HepG2 (cell line): ENCODE data around the gene WDR73. TPM values are rescaled to one million over a fixed set of nuclear protein-coding genes. Genes with fewer than 3 reads are reported as not detected.
A peak's percentile ranks its signal among the peaks of the same experiment; 100 is the strongest.

ENCODE experiments used
- AKAP8 ChIP-seq: sonication (generic); formaldehyde crosslinking; IDR thresholded peaks from 2 replicates; pipeline ENCODE4 v1.5.1; 2020; ENCODE audit warnings: mild to moderate bottlenecking, missing genetic modification reagents
- BRF2 ChIP-seq: sonication (generic); formaldehyde crosslinking; IDR thresholded peaks from 2 replicates; pipeline ENCODE4 v1.8.1; 2022; ENCODE audit warnings: mild to moderate bottlenecking, missing genetic modification reagents
- CBX1 ChIP-seq: IDR thresholded peaks from one replicate; pipeline ENCODE4 v1.6.1; 2016; ENCODE audit warnings: antibody characterized with exemption, low read depth
- GTF3A ChIP-seq: sonication (generic); formaldehyde crosslinking; conservative IDR thresholded peaks from 2 replicates; pipeline ENCODE4 v1.4.0; 2020; ENCODE audit warnings: mild to moderate bottlenecking, missing genetic modification reagents
- KDM1A ChIP-seq: IDR thresholded peaks from 2 replicates; pipeline ENCODE4 v1.6.1; 2016; ENCODE audit warnings: missing compliant biosample characterization
- PAF1 ChIP-seq: IDR thresholded peaks from 2 replicates; pipeline ENCODE4 v1.6.1; 2016; ENCODE audit warnings: missing genetic modification reagents, missing compliant biosample characterization
- RAD21 ChIP-seq: fragments of 450-650 bp; formaldehyde crosslinking; IDR thresholded peaks from 2 replicates; pipeline ENCODE4 v1.5.0; 2020; ENCODE audit warnings: mild to moderate bottlenecking
- RNF2 ChIP-seq: fragments of 450-650 bp; conservative IDR thresholded peaks from 2 replicates; pipeline ENCODE4 v1.6.1; 2016; ENCODE audit warnings: low read depth
- SMAD1 ChIP-seq: sonication (generic); formaldehyde crosslinking; IDR thresholded peaks from 2 replicates; pipeline ENCODE4 v1.4.0; 2020; ENCODE audit warnings: missing genetic modification reagents, low read depth, mild to moderate bottlenecking, borderline replicate concordance
- SNAI1 ChIP-seq: sonication (generic); formaldehyde crosslinking; IDR thresholded peaks from 2 replicates; pipeline ENCODE4 v1.5.0; 2020; ENCODE audit warnings: mild to moderate bottlenecking, missing genetic modification reagents, borderline replicate concordance
- TARDBP ChIP-seq: sonication (generic); formaldehyde crosslinking; IDR thresholded peaks from 2 replicates; pipeline ENCODE4 v1.8.0; 2022; ENCODE audit warnings: mild to moderate bottlenecking, missing genetic modification reagents
- TOE1 ChIP-seq: sonication (generic); formaldehyde crosslinking; IDR thresholded peaks from 2 replicates; pipeline ENCODE4 v1.4.0; 2020; ENCODE audit warnings: mild to moderate bottlenecking, missing genetic modification reagents
- TSC22D2 ChIP-seq: sonication (generic); formaldehyde crosslinking; IDR thresholded peaks from 2 replicates; pipeline ENCODE4 v1.5.1; 2020; ENCODE audit warnings: missing genetic modification reagents, mild to moderate bottlenecking, borderline replicate concordance
- ZBTB37 ChIP-seq: sonication (generic); formaldehyde crosslinking; IDR thresholded peaks from 2 replicates; pipeline ENCODE4 v1.4.0; 2020; ENCODE audit warnings: mild to moderate bottlenecking, missing genetic modification reagents
- ZNF256 ChIP-seq: sonication (generic); formaldehyde crosslinking; conservative IDR thresholded peaks from 2 replicates; pipeline ENCODE4 v1.4.0; 2020; ENCODE audit warnings: missing genetic modification reagents
- ZNF367 ChIP-seq: sonication (generic); formaldehyde crosslinking; IDR thresholded peaks from 2 replicates; pipeline ENCODE4 v1.4.0; 2020; ENCODE audit warnings: missing genetic modification reagents, borderline replicate concordance
- ZNF772 ChIP-seq: sonication (generic); formaldehyde crosslinking; IDR thresholded peaks from 2 replicates; pipeline ENCODE4 v1.5.0; 2020; ENCODE audit warnings: mild to moderate bottlenecking, missing genetic modification reagents
- ZNF790 ChIP-seq: sonication (generic); formaldehyde crosslinking; IDR thresholded peaks from 2 replicates; pipeline ENCODE4 v1.8.0; 2022; ENCODE audit warnings: missing genetic modification reagents, mild to moderate bottlenecking, borderline replicate concordance
- polyA plus RNA-seq, 8 experiments: library from polyadenylated mRNA; depleted of rRNA in 3 of 8; stranded (reverse) in 7 of 8; unstranded in 1 of 8; fragments of >200 nt; fragmentation: Illumina TruSeq in 4 of 8; extraction: Trizol in 4 of 8; gene quantifications; 2 replicates each; pipeline versions ENCODE4 v1.2.1 to v1.2.3, GENCODE V29; 2011 to 2016; ENCODE audit warnings: low read depth in 4 of 8, missing spikeins in 1 of 8, mixed read lengths in 1 of 8; ENCODE audit not compliant: insufficient read depth in 1 of 8
- total RNA-seq, 5 experiments: library from RNA; depleted of rRNA; stranded (reverse); fragments of >200 nt; fragmentation: Illumina TruSeq; extraction: Trizol; gene quantifications; 2 replicates each; pipeline ENCODE4 v1.2.3, GENCODE V29; 2016; ENCODE audit warnings: low read depth in 1 of 5
- TF ChIP-seq, protein P1 (sequence below): sonication (generic); formaldehyde crosslinking; IDR thresholded peaks from 2 replicates; pipeline ENCODE4 v1.4.0; 2020; ENCODE audit warnings: missing genetic modification reagents
- TF ChIP-seq, protein P2 (sequence below): sonication (generic); formaldehyde crosslinking; IDR thresholded peaks from 2 replicates; pipeline ENCODE4 v1.5.1; 2020; ENCODE audit warnings: mild to moderate bottlenecking, missing genetic modification reagents, moderate library complexity
- TF ChIP-seq, protein P3 (sequence below): sonication (generic); formaldehyde crosslinking; IDR thresholded peaks from 2 replicates; pipeline ENCODE4 v1.8.1; 2023; ENCODE audit warnings: mild to moderate bottlenecking, missing genetic modification reagents, borderline replicate concordance
- TF ChIP-seq, protein P4 (sequence below): IDR thresholded peaks from 2 replicates; pipeline ENCODE4 v1.6.1; 2016

WDR73 gene
- total and polyA plus RNA-seq, 2 of the 13 experiments (the other 11 are each of a cell fraction or from before 2014, with no cell fraction given): 20.0 to 35.5 TPM

- TF ChIP-seq, protein P1, sequence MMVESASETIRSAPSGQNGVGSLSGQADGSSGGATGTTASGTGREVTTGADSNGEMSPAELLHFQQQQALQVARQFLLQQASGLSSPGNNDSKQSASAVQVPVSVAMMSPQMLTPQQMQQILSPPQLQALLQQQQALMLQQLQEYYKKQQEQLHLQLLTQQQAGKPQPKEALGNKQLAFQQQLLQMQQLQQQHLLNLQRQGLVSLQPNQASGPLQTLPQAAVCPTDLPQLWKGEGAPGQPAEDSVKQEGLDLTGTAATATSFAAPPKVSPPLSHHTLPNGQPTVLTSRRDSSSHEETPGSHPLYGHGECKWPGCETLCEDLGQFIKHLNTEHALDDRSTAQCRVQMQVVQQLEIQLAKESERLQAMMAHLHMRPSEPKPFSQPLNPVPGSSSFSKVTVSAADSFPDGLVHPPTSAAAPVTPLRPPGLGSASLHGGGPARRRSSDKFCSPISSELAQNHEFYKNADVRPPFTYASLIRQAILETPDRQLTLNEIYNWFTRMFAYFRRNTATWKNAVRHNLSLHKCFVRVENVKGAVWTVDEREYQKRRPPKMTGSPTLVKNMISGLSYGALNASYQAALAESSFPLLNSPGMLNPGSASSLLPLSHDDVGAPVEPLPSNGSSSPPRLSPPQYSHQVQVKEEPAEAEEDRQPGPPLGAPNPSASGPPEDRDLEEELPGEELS (CRISPR knock-in tag): peak; percentile 29; the same call in 1 of the 2 replicates
- TF ChIP-seq TARDBP (0 out of 2 replicates have a peak, but pooled peaks have one; percentile 36), TSC22D2 (CRISPR knock-in tag) (peak; percentile 54; the same call in 1 of the 2 replicates), BRF2 (no peak), ZNF772 (CRISPR knock-in tag) (peak; percentile 89), RNF2 (no peak), SNAI1 (CRISPR knock-in tag) (no peak), ZNF790 (CRISPR knock-in tag) (0 out of 2 replicates have a peak, but pooled peaks have one; percentile 58), ZBTB37 (CRISPR knock-in tag) (no peak), GTF3A (no peak), TOE1 (CRISPR knock-in tag) (no peak), CBX1 (no peak), ZNF367 (no peak), ZNF256 (peak; percentile 89), PAF1 (CRISPR knock-in tag) (no peak), KDM1A (CRISPR knock-in tag) (no peak), RAD21 (no peak), AKAP8 (no peak), SMAD1 (CRISPR knock-in tag) (peak; percentile 68; the same call in 1 of the 2 replicates)
- TF ChIP-seq, protein P2, sequence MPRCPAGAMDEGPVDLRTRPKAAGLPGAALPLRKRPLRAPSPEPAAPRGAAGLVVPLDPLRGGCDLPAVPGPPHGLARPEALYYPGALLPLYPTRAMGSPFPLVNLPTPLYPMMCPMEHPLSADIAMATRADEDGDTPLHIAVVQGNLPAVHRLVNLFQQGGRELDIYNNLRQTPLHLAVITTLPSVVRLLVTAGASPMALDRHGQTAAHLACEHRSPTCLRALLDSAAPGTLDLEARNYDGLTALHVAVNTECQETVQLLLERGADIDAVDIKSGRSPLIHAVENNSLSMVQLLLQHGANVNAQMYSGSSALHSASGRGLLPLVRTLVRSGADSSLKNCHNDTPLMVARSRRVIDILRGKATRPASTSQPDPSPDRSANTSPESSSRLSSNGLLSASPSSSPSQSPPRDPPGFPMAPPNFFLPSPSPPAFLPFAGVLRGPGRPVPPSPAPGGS (CRISPR knock-in tag): no peak
- TF ChIP-seq, protein P3, sequence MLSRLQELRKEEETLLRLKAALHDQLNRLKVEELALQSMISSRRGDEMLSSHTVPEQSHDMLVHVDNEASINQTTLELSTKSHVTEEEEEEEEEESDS (CRISPR knock-in tag): no peak
- TF ChIP-seq, protein P4, sequence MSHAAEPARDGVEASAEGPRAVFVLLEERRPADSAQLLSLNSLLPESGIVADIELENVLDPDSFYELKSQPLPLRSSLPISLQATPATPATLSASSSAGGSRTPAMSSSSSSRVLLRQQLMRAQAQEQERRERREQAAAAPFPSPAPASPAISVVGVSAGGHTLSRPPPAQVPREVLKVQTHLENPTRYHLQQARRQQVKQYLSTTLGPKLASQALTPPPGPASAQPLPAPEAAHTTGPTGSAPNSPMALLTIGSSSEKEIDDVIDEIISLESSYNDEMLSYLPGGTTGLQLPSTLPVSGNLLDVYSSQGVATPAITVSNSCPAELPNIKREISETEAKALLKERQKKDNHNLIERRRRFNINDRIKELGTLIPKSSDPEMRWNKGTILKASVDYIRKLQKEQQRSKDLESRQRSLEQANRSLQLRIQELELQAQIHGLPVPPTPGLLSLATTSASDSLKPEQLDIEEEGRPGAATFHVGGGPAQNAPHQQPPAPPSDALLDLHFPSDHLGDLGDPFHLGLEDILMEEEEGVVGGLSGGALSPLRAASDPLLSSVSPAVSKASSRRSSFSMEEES (CRISPR knock-in tag): no peak
Observed at GRCh38 chr15:84653910-84654688, at the start of gene WDR73 (continued).
